ENCODE results near the gene EVX2.

DNA sequence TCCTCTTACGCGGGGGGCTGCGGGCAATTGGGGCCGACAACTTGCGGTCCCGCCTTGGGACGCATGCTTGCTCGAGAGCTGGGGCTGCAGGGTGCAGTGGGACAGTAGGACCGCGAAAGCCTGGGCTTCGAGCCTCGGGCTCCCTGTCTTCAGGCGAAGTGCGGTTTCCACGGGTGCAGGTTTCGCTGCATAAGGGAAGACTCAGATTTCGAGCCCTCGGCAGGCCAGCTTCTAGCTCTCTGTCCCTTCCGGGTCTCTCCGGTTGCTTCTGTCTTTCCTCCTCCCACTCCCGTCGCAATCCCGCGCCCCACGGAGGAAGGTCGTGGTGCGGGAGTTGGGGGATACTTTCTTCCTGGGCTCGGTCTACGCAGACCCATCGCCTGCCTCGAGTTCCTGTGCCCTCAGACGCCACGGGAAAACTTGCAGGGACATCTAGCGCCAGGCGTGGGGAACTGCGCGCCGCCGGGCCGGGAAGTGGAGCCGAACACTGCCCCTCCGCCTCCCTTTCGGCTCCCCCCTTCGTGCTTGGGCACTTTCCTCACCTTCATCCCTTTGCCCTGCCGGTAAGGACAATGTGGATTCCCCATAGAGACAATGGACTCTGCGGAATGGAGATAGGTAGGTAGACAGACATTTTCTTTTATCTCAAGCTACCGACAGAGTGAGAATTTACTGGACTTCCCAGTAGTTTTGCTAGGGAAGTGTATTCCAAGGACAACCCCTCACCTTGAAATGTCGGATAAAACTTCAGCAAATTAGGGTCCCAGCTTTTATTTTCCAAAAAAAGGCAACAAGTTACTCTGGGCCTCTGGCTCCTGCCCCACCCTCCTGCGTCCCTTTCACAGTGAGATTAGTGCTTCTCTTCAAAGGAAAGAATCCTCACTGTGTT, 4.5 kb upstream of the EVX2 start:
- TF ChIP-seq, protein P1, sequence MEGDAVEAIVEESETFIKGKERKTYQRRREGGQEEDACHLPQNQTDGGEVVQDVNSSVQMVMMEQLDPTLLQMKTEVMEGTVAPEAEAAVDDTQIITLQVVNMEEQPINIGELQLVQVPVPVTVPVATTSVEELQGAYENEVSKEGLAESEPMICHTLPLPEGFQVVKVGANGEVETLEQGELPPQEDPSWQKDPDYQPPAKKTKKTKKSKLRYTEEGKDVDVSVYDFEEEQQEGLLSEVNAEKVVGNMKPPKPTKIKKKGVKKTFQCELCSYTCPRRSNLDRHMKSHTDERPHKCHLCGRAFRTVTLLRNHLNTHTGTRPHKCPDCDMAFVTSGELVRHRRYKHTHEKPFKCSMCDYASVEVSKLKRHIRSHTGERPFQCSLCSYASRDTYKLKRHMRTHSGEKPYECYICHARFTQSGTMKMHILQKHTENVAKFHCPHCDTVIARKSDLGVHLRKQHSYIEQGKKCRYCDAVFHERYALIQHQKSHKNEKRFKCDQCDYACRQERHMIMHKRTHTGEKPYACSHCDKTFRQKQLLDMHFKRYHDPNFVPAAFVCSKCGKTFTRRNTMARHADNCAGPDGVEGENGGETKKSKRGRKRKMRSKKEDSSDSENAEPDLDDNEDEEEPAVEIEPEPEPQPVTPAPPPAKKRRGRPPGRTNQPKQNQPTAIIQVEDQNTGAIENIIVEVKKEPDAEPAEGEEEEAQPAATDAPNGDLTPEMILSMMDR (IDR thresholded peaks at IDR 0.05) = peak; percentile 26 to 70 (median 56)
- TF ChIP-seq POLR2A (IDR thresholded peaks at IDR 0.05) (no peak), POLR2AphosphoS5 (IDR thresholded peaks at IDR 0.05) (peak; percentile 16)

All from prostate gland (tissue), 2 donors.